K562 (cell line): Measurements from ENCODE around the gene STX19. TPM values are rescaled to one million over a fixed set of nuclear protein-coding genes. Genes with fewer than 3 reads are reported as not detected.

ENCODE experiments used
- ATF1 ChIP-seq, 2 experiments: fragments of 450-650 bp in 1 of 2; IDR thresholded peaks; 2 replicates each; pipeline ENCODE4 v1.6.1; 2016; ENCODE audit warnings: missing compliant biosample characterization in 1 of 2, missing genetic modification characterization in 1 of 2
- ATF3 ChIP-seq, 2 experiments: fragments of 450-650 bp in 1 of 2; sonication (generic) in 1 of 2; formaldehyde crosslinking in 1 of 2; IDR thresholded peaks in 1 of 2; conservative IDR thresholded peaks in 1 of 2; 2 replicates each; pipeline versions ENCODE4 v1.6.1 to v1.8.1; 2016 to 2023; ENCODE audit warnings: mild to moderate bottlenecking in 2 of 2, moderate library complexity in 2 of 2, inconsistent platforms in 1 of 2, missing genetic modification reagents in 1 of 2
- BCOR ChIP-seq: fragments of 450-650 bp; IDR thresholded peaks from 2 replicates; pipeline ENCODE4 v1.6.1; 2016
- DPF2 ChIP-seq: fragments of 450-650 bp; IDR thresholded peaks from 2 replicates; pipeline ENCODE4 v1.6.1; 2016
- FOSL1 ChIP-seq: fragments of 200-800 bp; sonication (Bioruptor generic); conservative IDR thresholded peaks from 2 replicates; pipeline ENCODE4 v1.6.1; 2016; ENCODE audit warnings: missing genetic modification characterization, missing compliant biosample characterization
- HCFC1 ChIP-seq: IDR thresholded peaks from 2 replicates; pipeline ENCODE4 v1.6.1; 2012; ENCODE audit warnings: low read depth, low read length, improper control_type of control experiment
- HDAC6 ChIP-seq: IDR thresholded peaks from 2 replicates; pipeline ENCODE4 v1.6.1; 2012; ENCODE audit warnings: low read depth, mild to moderate bottlenecking, control low read depth, inconsistent platforms, low read length, moderate library complexity
- HNRNPH1 ChIP-seq: fragments of 200-400 bp; formaldehyde crosslinking; optimal IDR thresholded peaks from 2 replicates; pipeline ENCODE3; 2017; ENCODE audit warnings: low read depth, mild to moderate bottlenecking, low read length, moderate library complexity
- PBX2 ChIP-seq, 2 experiments: IDR thresholded peaks in 1 of 2; conservative IDR thresholded peaks in 1 of 2; 2 replicates each; pipeline ENCODE4 v1.6.1; 2016; ENCODE audit warnings: low read depth in 2 of 2, mild to moderate bottlenecking in 1 of 2, missing compliant biosample characterization in 1 of 2, missing genetic modification characterization in 1 of 2, moderate library complexity in 1 of 2
- PKNOX1 ChIP-seq: fragments of 450-650 bp; IDR thresholded peaks from 2 replicates; pipeline ENCODE4 v1.6.1; 2016
- POLR2G ChIP-seq: fragments of 200-400 bp; formaldehyde crosslinking; IDR thresholded peaks from 2 replicates; pipeline ENCODE4 v1.6.1; 2017; ENCODE audit warnings: low read depth, mild to moderate bottlenecking, antibody characterized with exemption, low read length, moderate library complexity
- PTBP1 ChIP-seq: fragments of 200-400 bp; formaldehyde crosslinking; IDR thresholded peaks from 2 replicates; pipeline ENCODE4 v1.6.1; 2017; ENCODE audit warnings: low read depth, low read length
- RAD21 ChIP-seq, 2 experiments: fragments of 250-450 bp in 1 of 2; fragments of 450-650 bp in 1 of 2; sonication (Bioruptor Pico) in 1 of 2; formaldehyde crosslinking in 1 of 2; IDR thresholded peaks in 1 of 2; conservative IDR thresholded peaks in 1 of 2; 2 replicates each; pipeline versions ENCODE4 v1.4.0 to v1.8.0; 2020 to 2022; ENCODE audit warnings: mild to moderate bottlenecking in 2 of 2, moderate library complexity in 1 of 2
- RBBP5 ChIP-seq: fragments of 200-600 bp; sonication (generic); IDR thresholded peaks from 2 replicates; pipeline ENCODE4 v1.6.1; 2012; ENCODE audit warnings: borderline replicate concordance, mild to moderate bottlenecking, low read length, control low read depth, inconsistent platforms; ENCODE audit not compliant: insufficient read depth, poor library complexity, severe bottlenecking
- RBFOX2 ChIP-seq: fragments of 200-400 bp; formaldehyde crosslinking; IDR thresholded peaks from 2 replicates; pipeline ENCODE4 v1.6.1; 2017; ENCODE audit warnings: low read depth, mild to moderate bottlenecking, low read length, moderate library complexity
- RFX1 ChIP-seq: fragments of 450-650 bp; IDR thresholded peaks from 2 replicates; pipeline ENCODE4 v1.6.1; 2016; ENCODE audit warnings: mild to moderate bottlenecking, moderate library complexity
- SMARCA4 ChIP-seq: fragments of 450-650 bp; IDR thresholded peaks from 2 replicates; pipeline ENCODE4 v1.6.1; 2016
- SRSF9 ChIP-seq: fragments of 200-400 bp; formaldehyde crosslinking; IDR thresholded peaks from 2 replicates; pipeline ENCODE4 v1.6.1; 2017; ENCODE audit warnings: low read depth, low read length, borderline replicate concordance
- USF2 ChIP-seq: sonication (generic); formaldehyde crosslinking; IDR thresholded peaks from 2 replicates; pipeline ENCODE4 v1.5.0; 2020; ENCODE audit warnings: missing genetic modification reagents
- ZBTB34 ChIP-seq: fragments of 250-450 bp; sonication (Bioruptor Pico); IDR thresholded peaks from 2 replicates; pipeline ENCODE4 v1.8.0; 2021; ENCODE audit warnings: mild to moderate bottlenecking, moderate library complexity
- polyA plus RNA-seq, 8 experiments: library from polyadenylated mRNA; depleted of rRNA in 4 of 8; stranded (reverse) in 5 of 8; unstranded in 3 of 8; fragments of >200 nt; fragmentation: Nextera tagmentation in 2 of 8; fragmentation: Illumina TruSeq in 1 of 8; extraction: Ambion mirVana in 2 of 8; extraction: Trizol in 1 of 8; gene quantifications; 2 replicates each; pipeline versions ENCODE4 v1.2.1 to v1.2.3, GENCODE V29; 2011 to 2014; ENCODE audit warnings: inconsistent platforms in 1 of 8, missing spikeins in 1 of 8
- total RNA-seq, 7 experiments: library from RNA; depleted of rRNA in 6 of 7; stranded (reverse); fragments of >200 nt in 6 of 7; fragmentation: Illumina TruSeq in 2 of 7; extraction: Trizol in 2 of 7; gene quantifications; 2 replicates each; pipeline versions ENCODE4 v1.2.1 to v1.2.3, GENCODE V29; 2011 to 2021; ENCODE audit warnings: low replicate concordance in 1 of 7

The STX19 gene
- total and polyA plus RNA-seq, 9 of the 15 experiments (the other 6 are each of a cell fraction or from before 2014, with no cell fraction given), result 0.04 TPM; not detected in 8

GRCh38 chr3:93981649-93982048, 46.7 kb downstream of the STX19 start (continued):
- TF ChIP-seq ATF3 (IDR thresholded peaks at IDR 0.05), result 0 out of 2 replicates have a peak, but pooled peaks have one; percentile 23
- no peak for TF ChIP-seq ATF3 (CRISPR knock-in tag; conservative IDR thresholded peaks at IDR 0.05)
- 0 out of 2 replicates have a peak, but pooled peaks have one; percentile 14 for TF ChIP-seq DPF2
- TF ChIP-seq USF2 (CRISPR knock-in tag), result no peak
- TF ChIP-seq SRSF9, result no peak
- TF ChIP-seq HDAC6, result no peak
- TF ChIP-seq POLR2G, result 0 out of 2 replicates have a peak, but pooled peaks have one; percentile 25
- TF ChIP-seq BCOR, result 0 out of 2 replicates have a peak, but pooled peaks have one; percentile 2
- TF ChIP-seq PTBP1, result no peak
- 0 out of 2 replicates have a peak, but pooled peaks have one; percentile 36 for TF ChIP-seq RBFOX2
- TF ChIP-seq FOSL1, result no peak
- TF ChIP-seq SMARCA4, result 0 out of 2 replicates have a peak, but pooled peaks have one; percentile 20
- no peak for TF ChIP-seq ATF1 (CRISPR knock-in tag; IDR thresholded peaks at IDR 0.05)
- TF ChIP-seq ATF1 (tag; IDR thresholded peaks at IDR 0.05), result peak; percentile 43; the same call in 1 of the 2 replicates
- peak; percentile 79 for TF ChIP-seq PKNOX1
- no peak for TF ChIP-seq RFX1
- TF ChIP-seq PBX2 (CRISPR knock-in tag; IDR thresholded peaks at IDR 0.05; ENCODE audit: low read depth), result no peak
- peak; percentile 44 for TF ChIP-seq PBX2 (tag; conservative IDR thresholded peaks at IDR 0.05; ENCODE audit: low read depth)
- no peak for TF ChIP-seq HNRNPH1
- peak; percentile 37 for TF ChIP-seq RBBP5
- no peak for TF ChIP-seq RAD21 (CRISPR knock-in tag; conservative IDR thresholded peaks at IDR 0.05 in 1 of 2, IDR thresholded peaks at IDR 0.05 in 1 of 2)
- no peak for TF ChIP-seq ZBTB34
- no peak for TF ChIP-seq HCFC1
